SK-N-SH (cell line): ENCODE measurements around the gene MMP14. TPM values are rescaled to one million over a fixed set of nuclear protein-coding genes. Genes with fewer than 3 reads are reported as not detected.
A peak's percentile ranks its signal among the peaks of the same experiment; 100 is the strongest.

Experiments used
- CTCF ChIA-PET: fragments of 300-600, 350-600 bp; formaldehyde crosslinking; extraction: SDS; loops from one replicate; lab custom pipeline; 2021; lab: Yijun Ruan, JAX
- POLR2A ChIA-PET: fragments of 350-600 bp; sonication (Branson Sonifier 250); formaldehyde crosslinking; extraction: SDS; loops from one replicate; lab custom pipeline; 2020; ENCODE audit warnings: antibody characterized with exemption, inconsistent platforms; lab: Yijun Ruan, JAX
- DNase-seq: peaks from one replicate; pipeline ENCODE4 v3.0.0; 2012
- H2AFZ ChIP-seq: fragments of 200-600 bp; sonication (generic); 2 replicates; pipeline ENCODE4 v1.8.1; 2016; ENCODE audit warnings: antibody characterized with exemption, mild to moderate bottlenecking, low read depth
- H3F3A ChIP-seq: fragments of 200-600 bp; sonication (generic); replicated peaks from 2 replicates; pipeline ENCODE3; 2016; ENCODE audit warnings: antibody characterized with exemption, mild to moderate bottlenecking; ENCODE audit not compliant: insufficient read depth
- H3K27ac ChIP-seq, 2 experiments: fragments of 200-500 bp in 1 of 2; fragments of 200-600 bp in 1 of 2; sonication (Bioruptor generic) in 1 of 2; sonication (generic), shearing (Covaris generic) in 1 of 2; 2 replicates each; pipeline versions ENCODE4 v1.5.1 to v1.6.1; 2014 to 2016; ENCODE audit warnings: low read depth in 2 of 2, inconsistent platforms in 1 of 2, low read length in 1 of 2, mild to moderate bottlenecking in 1 of 2, mixed read lengths in 1 of 2
- H3K27me3 ChIP-seq: fragments of 200-600 bp; sonication (generic), shearing (Covaris generic); 2 replicates; pipeline ENCODE4 v1.6.1; 2016; ENCODE audit warnings: mixed run types; ENCODE audit not compliant: insufficient read depth
- H3K36me3 ChIP-seq, 2 experiments: fragments of 200-500 bp in 1 of 2; fragments of 200-600 bp in 1 of 2; sonication (Bioruptor generic) in 1 of 2; sonication (generic) in 1 of 2; replicated peaks in 1 of 2; 2 replicates each; pipeline versions ENCODE3 to v1.5.1; 2014 to 2016; ENCODE audit warnings: low read length in 1 of 2, mild to moderate bottlenecking in 1 of 2; ENCODE audit not compliant: insufficient read depth in 2 of 2, control insufficient read depth in 1 of 2
- H3K4me1 ChIP-seq, 2 experiments: fragments of 200-500 bp in 1 of 2; fragments of 200-600 bp in 1 of 2; sonication (Bioruptor generic) in 1 of 2; sonication (generic), shearing (Covaris generic) in 1 of 2; 2 replicates each; pipeline versions ENCODE4 v1.5.1 to v1.6.1; 2014 to 2016; ENCODE audit warnings: low read depth in 1 of 2, low read length in 1 of 2, mixed run types in 1 of 2; ENCODE audit not compliant: insufficient read depth in 2 of 2, control insufficient read depth in 1 of 2
- H3K4me2 ChIP-seq: fragments of 200-600 bp; sonication (generic), shearing (Covaris generic); 2 replicates; pipeline ENCODE4 v1.6.1; 2017; ENCODE audit warnings: mixed run types
- H3K4me3 ChIP-seq, 2 experiments: fragments of 200-500 bp in 1 of 2; fragments of 200-600 bp in 1 of 2; sonication (Bioruptor generic) in 1 of 2; sonication (generic), shearing (Covaris generic) in 1 of 2; 2 replicates each; pipeline versions ENCODE4 v1.5.1 to v1.8.1; 2014 to 2016; ENCODE audit warnings: low read depth in 2 of 2, inconsistent platforms in 1 of 2, low read length in 1 of 2, mild to moderate bottlenecking in 1 of 2, mixed read lengths in 1 of 2, moderate library complexity in 1 of 2
- H3K79me2 ChIP-seq: fragments of 200-600 bp; sonication (generic); 2 replicates; pipeline ENCODE4 v1.8.1; 2017; ENCODE audit warnings: mild to moderate bottlenecking; ENCODE audit not compliant: insufficient read depth
- H3K9ac ChIP-seq: fragments of 200-600 bp; sonication (generic); 2 replicates; pipeline ENCODE4 v1.6.1; 2017; ENCODE audit warnings: mixed run types
- H3K9me2 ChIP-seq: fragments of 200-600 bp; sonication (generic); 2 replicates; pipeline ENCODE4 v1.6.1; 2017; ENCODE audit warnings: mixed run types
- H3K9me3 ChIP-seq: fragments of 200-600 bp; sonication (generic); 2 replicates; pipeline ENCODE4 v1.6.1; 2017; ENCODE audit warnings: mixed run types, mild to moderate bottlenecking, moderate library complexity
- H4K20me1 ChIP-seq: fragments of 200-600 bp; sonication (generic); 2 replicates; pipeline ENCODE4 v1.6.1; 2017; ENCODE audit warnings: mild to moderate bottlenecking, mixed run types; ENCODE audit not compliant: insufficient read depth
- FOXJ3 ChIP-seq: sonication (generic); formaldehyde crosslinking; IDR thresholded peaks from 2 replicates; pipeline ENCODE4 v1.5.1; 2020; ENCODE audit warnings: mild to moderate bottlenecking, missing genetic modification reagents
- FOXM1 ChIP-seq: IDR thresholded peaks from 2 replicates; pipeline ENCODE4 v1.4.0; 2012; ENCODE audit warnings: low read depth, mild to moderate bottlenecking
- GATA2 ChIP-seq: sonication (generic); formaldehyde crosslinking; IDR thresholded peaks from 2 replicates; pipeline ENCODE4 v1.5.0; 2020; ENCODE audit warnings: mild to moderate bottlenecking, missing genetic modification reagents
- JUND ChIP-seq: IDR thresholded peaks from 2 replicates; pipeline ENCODE4 v1.4.0; 2012
- MAX ChIP-seq: IDR thresholded peaks from 2 replicates; pipeline ENCODE4 v1.4.0; 2012; ENCODE audit warnings: low read depth
- MEF2A ChIP-seq: IDR thresholded peaks from 2 replicates; pipeline ENCODE4 v1.4.0; 2012; ENCODE audit warnings: low read depth, borderline replicate concordance
- MXI1 ChIP-seq: IDR thresholded peaks from 2 replicates; pipeline ENCODE4 v1.6.1; 2012; ENCODE audit warnings: mild to moderate bottlenecking, low read depth, low read length, improper control_type of control experiment
- NFIC ChIP-seq: IDR thresholded peaks from 2 replicates; pipeline ENCODE4 v1.4.0; 2012; ENCODE audit warnings: borderline replicate concordance
- RAD21 ChIP-seq: IDR thresholded peaks from 2 replicates; pipeline ENCODE4 v1.6.1; 2012; ENCODE audit warnings: mild to moderate bottlenecking, low read length
- RXRA ChIP-seq: IDR thresholded peaks from 2 replicates; pipeline ENCODE4 v1.4.0; 2012; ENCODE audit warnings: low read depth, mild to moderate bottlenecking, borderline replicate concordance
- SIN3A ChIP-seq: IDR thresholded peaks from 2 replicates; pipeline ENCODE4 v1.6.1; 2012; ENCODE audit warnings: low read depth, mild to moderate bottlenecking, low read length, moderate library complexity, borderline replicate concordance
- SMC3 ChIP-seq: IDR thresholded peaks from 2 replicates; pipeline ENCODE4 v1.6.1; 2012; ENCODE audit warnings: low read depth, low read length, improper control_type of control experiment
- TCF12 ChIP-seq: IDR thresholded peaks from 2 replicates; pipeline ENCODE4 v1.4.0; 2012
- TEAD4 ChIP-seq: IDR thresholded peaks from 2 replicates; pipeline ENCODE4 v1.4.0; 2012; ENCODE audit warnings: mild to moderate bottlenecking, borderline replicate concordance; ENCODE audit not compliant: insufficient read depth
- ZBTB33 ChIP-seq: IDR thresholded peaks from 2 replicates; pipeline ENCODE4 v1.4.0; 2012; ENCODE audit warnings: low read depth, borderline replicate concordance
- WGBS: methylation state at CpG from one replicate; pipeline ENCODE4 v1.1.6; 2017; ENCODE audit warnings: low lambda C conversion rate; 5-methylcytosine and 5-hydroxymethylcytosine counted together
- polyA plus RNA-seq, 3 experiments: library from polyadenylated mRNA; depleted of rRNA; stranded (reverse); fragments of >200 nt; gene quantifications; 2 replicates each; pipeline ENCODE4 v1.2.3, GENCODE V29; 2012
- TF ChIP-seq, protein P1 (sequence below): fragments of 200-600 bp; sonication (generic); IDR thresholded peaks from 2 replicates; pipeline ENCODE4 v1.6.1; 2017; ENCODE audit warnings: antibody characterized with exemption, mild to moderate bottlenecking, moderate library complexity
- TF ChIP-seq, protein P2 (sequence below): fragments of 150-350 bp; IDR thresholded peaks from 2 replicates; pipeline ENCODE4 v1.6.1; 2017; ENCODE audit warnings: antibody characterized with exemption, low read length, low read depth, borderline replicate concordance
- TF ChIP-seq, protein P3 (sequence below): IDR thresholded peaks from 2 replicates; pipeline ENCODE4 v1.6.1; 2012; ENCODE audit warnings: mild to moderate bottlenecking, low read depth, low read length, moderate library complexity

The MMP14 gene
- polyA plus RNA-seq, 1 of the 3 experiments (the other 2 are of a cell fraction), result 139 TPM

DNA sequence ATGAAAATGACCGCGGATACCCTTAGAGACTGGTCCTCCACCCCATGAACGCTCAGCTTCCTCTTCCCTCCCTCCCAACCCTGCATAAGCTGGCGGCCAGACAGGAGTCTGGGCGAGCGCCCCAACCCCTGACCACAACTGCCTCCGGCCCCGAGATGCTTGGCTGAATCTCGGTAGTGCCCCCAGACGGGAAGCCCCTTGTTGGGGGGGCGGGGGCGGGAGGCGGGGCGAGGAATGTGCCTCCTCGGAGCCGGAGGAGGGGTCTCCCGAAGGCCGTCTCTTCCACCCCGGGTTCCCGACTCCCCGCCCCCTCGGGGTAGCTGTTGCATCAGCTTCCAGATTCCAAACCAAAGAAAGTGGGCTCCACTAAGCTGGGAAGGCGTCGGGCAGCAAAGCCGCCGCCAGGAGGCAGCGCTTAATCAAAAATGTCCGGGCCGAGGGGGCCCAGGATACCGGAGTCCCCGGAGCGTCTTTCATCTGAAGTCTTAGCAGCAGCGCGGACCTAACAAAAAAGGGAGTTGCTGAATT, 13.8 kb upstream of the MMP14 start (continued):
- no peak for TF ChIP-seq JUND
- no peak; the same call in 1 of the 2 replicates for TF ChIP-seq RXRA
- TF ChIP-seq NFIC, result no peak
- no peak for TF ChIP-seq MEF2A
- TF ChIP-seq, protein P1, sequence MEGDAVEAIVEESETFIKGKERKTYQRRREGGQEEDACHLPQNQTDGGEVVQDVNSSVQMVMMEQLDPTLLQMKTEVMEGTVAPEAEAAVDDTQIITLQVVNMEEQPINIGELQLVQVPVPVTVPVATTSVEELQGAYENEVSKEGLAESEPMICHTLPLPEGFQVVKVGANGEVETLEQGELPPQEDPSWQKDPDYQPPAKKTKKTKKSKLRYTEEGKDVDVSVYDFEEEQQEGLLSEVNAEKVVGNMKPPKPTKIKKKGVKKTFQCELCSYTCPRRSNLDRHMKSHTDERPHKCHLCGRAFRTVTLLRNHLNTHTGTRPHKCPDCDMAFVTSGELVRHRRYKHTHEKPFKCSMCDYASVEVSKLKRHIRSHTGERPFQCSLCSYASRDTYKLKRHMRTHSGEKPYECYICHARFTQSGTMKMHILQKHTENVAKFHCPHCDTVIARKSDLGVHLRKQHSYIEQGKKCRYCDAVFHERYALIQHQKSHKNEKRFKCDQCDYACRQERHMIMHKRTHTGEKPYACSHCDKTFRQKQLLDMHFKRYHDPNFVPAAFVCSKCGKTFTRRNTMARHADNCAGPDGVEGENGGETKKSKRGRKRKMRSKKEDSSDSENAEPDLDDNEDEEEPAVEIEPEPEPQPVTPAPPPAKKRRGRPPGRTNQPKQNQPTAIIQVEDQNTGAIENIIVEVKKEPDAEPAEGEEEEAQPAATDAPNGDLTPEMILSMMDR, result peak; percentile 84
- no peak for TF ChIP-seq MAX
- no peak for TF ChIP-seq GATA2 (CRISPR knock-in tag)
- no peak for TF ChIP-seq ZBTB33
- TF ChIP-seq, protein P2, sequence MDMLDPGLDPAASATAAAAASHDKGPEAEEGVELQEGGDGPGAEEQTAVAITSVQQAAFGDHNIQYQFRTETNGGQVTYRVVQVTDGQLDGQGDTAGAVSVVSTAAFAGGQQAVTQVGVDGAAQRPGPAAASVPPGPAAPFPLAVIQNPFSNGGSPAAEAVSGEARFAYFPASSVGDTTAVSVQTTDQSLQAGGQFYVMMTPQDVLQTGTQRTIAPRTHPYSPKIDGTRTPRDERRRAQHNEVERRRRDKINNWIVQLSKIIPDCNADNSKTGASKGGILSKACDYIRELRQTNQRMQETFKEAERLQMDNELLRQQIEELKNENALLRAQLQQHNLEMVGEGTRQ, result no peak
- TF ChIP-seq MXI1, result no peak

- Histone ChIP-seq H3K27ac (peak overlapping the region in 1 of 2 experiments; percentile 60; a peak in 2 of 4 replicates), H3K9me3 (no peaks in the 10 kb centered on the region), H3K79me2 (peaks cover 2% of the 10 kb centered on the region), H3F3A (no peaks in the 10 kb centered on the region), H3K4me2 (peak overlapping the region; percentile 3; the same call in 1 of the 2 replicates), H3K27me3 (no peaks in the 10 kb centered on the region), H3K36me3 (no peaks in the 10 kb centered on the region), H3K9me2 (no peaks in the 10 kb centered on the region), H3K4me1 (peaks cover 2 to 9% of the 10 kb centered on the region in 2 experiments; a peak in 2 of 4 replicates), H3K9ac (peak overlapping the region; percentile 37; the same call in 1 of the 2 replicates), H4K20me1 (no peaks in the 10 kb centered on the region), H3K4me3 (no peak overlapping the region), H2AFZ (peak overlapping the region; percentile 78)
- CTCF ChIA-PET, result interaction anchor here (0.6 to 19.1 kb wide), 5 partner anchors 12 to 333 kb away, joined by 3 to 472 read pairs (median 3); no protein-coding TSS in a partner anchor
- WGBS, result 54% methylated on average over 8 of the region's 8 CpGs
- POLR2A ChIA-PET, result no interaction called here
- DNase-seq, result no peak
- TF ChIP-seq ZBTB33 (no peak), NFIC (peak; percentile 75), TCF12 (peak; percentile 63), FOXM1 (no peak), RAD21 (no peak), MAX (peak; percentile 66), SIN3A (no peak), JUND (0 out of 2 replicates have a peak, but pooled peaks have one; percentile 55), SMC3 (no peak), FOXJ3 (CRISPR knock-in tag) (no peak), TEAD4 (no peak)
- TF ChIP-seq, protein P3, sequence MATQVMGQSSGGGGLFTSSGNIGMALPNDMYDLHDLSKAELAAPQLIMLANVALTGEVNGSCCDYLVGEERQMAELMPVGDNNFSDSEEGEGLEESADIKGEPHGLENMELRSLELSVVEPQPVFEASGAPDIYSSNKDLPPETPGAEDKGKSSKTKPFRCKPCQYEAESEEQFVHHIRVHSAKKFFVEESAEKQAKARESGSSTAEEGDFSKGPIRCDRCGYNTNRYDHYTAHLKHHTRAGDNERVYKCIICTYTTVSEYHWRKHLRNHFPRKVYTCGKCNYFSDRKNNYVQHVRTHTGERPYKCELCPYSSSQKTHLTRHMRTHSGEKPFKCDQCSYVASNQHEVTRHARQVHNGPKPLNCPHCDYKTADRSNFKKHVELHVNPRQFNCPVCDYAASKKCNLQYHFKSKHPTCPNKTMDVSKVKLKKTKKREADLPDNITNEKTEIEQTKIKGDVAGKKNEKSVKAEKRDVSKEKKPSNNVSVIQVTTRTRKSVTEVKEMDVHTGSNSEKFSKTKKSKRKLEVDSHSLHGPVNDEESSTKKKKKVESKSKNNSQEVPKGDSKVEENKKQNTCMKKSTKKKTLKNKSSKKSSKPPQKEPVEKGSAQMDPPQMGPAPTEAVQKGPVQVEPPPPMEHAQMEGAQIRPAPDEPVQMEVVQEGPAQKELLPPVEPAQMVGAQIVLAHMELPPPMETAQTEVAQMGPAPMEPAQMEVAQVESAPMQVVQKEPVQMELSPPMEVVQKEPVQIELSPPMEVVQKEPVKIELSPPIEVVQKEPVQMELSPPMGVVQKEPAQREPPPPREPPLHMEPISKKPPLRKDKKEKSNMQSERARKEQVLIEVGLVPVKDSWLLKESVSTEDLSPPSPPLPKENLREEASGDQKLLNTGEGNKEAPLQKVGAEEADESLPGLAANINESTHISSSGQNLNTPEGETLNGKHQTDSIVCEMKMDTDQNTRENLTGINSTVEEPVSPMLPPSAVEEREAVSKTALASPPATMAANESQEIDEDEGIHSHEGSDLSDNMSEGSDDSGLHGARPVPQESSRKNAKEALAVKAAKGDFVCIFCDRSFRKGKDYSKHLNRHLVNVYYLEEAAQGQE, result no peak
Measured at GRCh38 chr14:22824711-22825359, 11.6 kb upstream of the MMP14 start.
